ENCODE results near the gene ANO5.
"Not testable (repeated sequence)": the region's sequence is repeated elsewhere in the genome, so short reads cannot be mapped to it uniquely, and the experiment has no call there.

ANO5 gene

GRCh38 chr11:22203281-22203680, 10.4 kb downstream of the ANO5 start:
- ATAC-seq (no peak), DNase-seq (no peak)

GRCh38 chr11:22207162-22207561, 14.3 kb downstream of the ANO5 start:
- DNase-seq (no peak), ATAC-seq (no peak)

GRCh38 chr11:22208151-22208858, 15.4 kb downstream of the ANO5 start:
- no peak for DNase-seq
- ATAC-seq, result no peak

GRCh38 chr11:22216940-22217339, 24.1 kb downstream of the ANO5 start:
- ATAC-seq (no peak), DNase-seq (no peak)

- DNase-seq (no peak), ATAC-seq (no peak)
Measured at GRCh38 chr11:22221143-22221542, 28.3 kb downstream of the ANO5 start.

GRCh38 chr11:22225190-22225589, 32.3 kb downstream of the ANO5 start:
- DNase-seq (no peak), ATAC-seq (no peak)

- no peak for ATAC-seq
Measured at GRCh38 chr11:22234743-22235142, 41.9 kb downstream of the ANO5 start.

GRCh38 chr11:22244986-22245592, 52.2 kb downstream of the ANO5 start:
- ATAC-seq (peak; percentile 43), DNase-seq (peak; percentile 6)

More at GRCh38 chr11:22234743-22235142, 41.9 kb downstream of the ANO5 start:
- DNase-seq, result no peak

- no peak for ATAC-seq
- DNase-seq, result no peak
Measured at GRCh38 chr11:22246992-22247391, 54.1 kb downstream of the ANO5 start.

- no peak for ATAC-seq
- no peak for DNase-seq
Measured at GRCh38 chr11:22249871-22250270, 57.0 kb downstream of the ANO5 start.

GRCh38 chr11:22256876-22257275, 64.0 kb downstream of the ANO5 start:
- ATAC-seq (no peak), DNase-seq (no peak)

- DNase-seq (no peak), ATAC-seq (no peak)
Measured at GRCh38 chr11:22263613-22264012, 70.7 kb downstream of the ANO5 start.

GRCh38 chr11:22268983-22269624, 76.2 kb downstream of the ANO5 start:
- ATAC-seq, DNase-seq: not testable (repeated sequence)

GRCh38 chr11:22273781-22274180, 80.9 kb downstream of the ANO5 start:
- ATAC-seq (no peak), DNase-seq (no peak)

- no peak for ATAC-seq
- DNase-seq, result no peak
Measured at GRCh38 chr11:22275600-22275999, 82.7 kb downstream of the ANO5 start.

GRCh38 chr11:22276535-22276934, 83.7 kb downstream of the ANO5 start:
- no peak for DNase-seq

GRCh38 chr11:22284991-22285390, 92.1 kb downstream of the ANO5 start:
- ATAC-seq, DNase-seq: not testable (repeated sequence)

More at GRCh38 chr11:22276535-22276934, 83.7 kb downstream of the ANO5 start:
- ATAC-seq, result no peak

- ATAC-seq, result no peak
Measured at GRCh38 chr11:22302368-22302767, 109.5 kb downstream of the ANO5 start.

GRCh38 chr11:22304337-22304961, 111.6 kb downstream of the ANO5 start:
- DNase-seq, result no peak

More at GRCh38 chr11:22302368-22302767, 109.5 kb downstream of the ANO5 start:
- no peak for DNase-seq

GRCh38 chr11:22317656-22318055, 124.8 kb downstream of the ANO5 start:
- ATAC-seq (no peak), DNase-seq (no peak)

More at GRCh38 chr11:22304337-22304961, 111.6 kb downstream of the ANO5 start:
- no peak for ATAC-seq

GRCh38 chr11:22331771-22332170, 138.9 kb downstream of the ANO5 start:
- no peak for DNase-seq
- no peak for ATAC-seq
